Activated CD8-positive, alpha-beta T cell treated with anti-CD3 and anti-CD28 coated beads, Interleukin-2, amount 10 ng/mL, durations not matched to agents 7 days and 5 days (primary cell): ENCODE measurements around the gene MAP1LC3A. TPM values are rescaled to one million over a fixed set of nuclear protein-coding genes. Genes with fewer than 3 reads are reported as not detected.

Experiments used
- ATAC-seq: fragments of 150-1000 bp; cut with Tn5 transposase; one replicate; pipeline ENCODE4 v1.10.0; 2021; ENCODE audit warnings: moderate library complexity
- CTCF ChIA-PET: fragments of 350-600 bp; sonication (Branson Sonifier 250); formaldehyde crosslinking; loops from one replicate; lab custom pipeline; 2021; ENCODE audit warnings: antibody characterized with exemption; lab: Charles Lee
- POLR2A ChIA-PET: fragments of 350-600 bp; sonication (Branson Sonifier 250); formaldehyde crosslinking; loops from one replicate; lab custom pipeline; 2021; ENCODE audit warnings: antibody characterized with exemption; lab: Charles Lee
- DNase-seq: peaks from one replicate; pipeline ENCODE4 v3.0.0-alpha.2; 2020
- H3K27ac Mint-ChIP-seq: one replicate; pipeline ENCODE4 v1.8.0; 2021; ENCODE audit warnings: mild to moderate bottlenecking, mixed read lengths
- H3K27me3 Mint-ChIP-seq: one replicate; pipeline ENCODE4 v1.8.0; 2021; ENCODE audit warnings: low read depth, mixed read lengths
- H3K36me3 Mint-ChIP-seq: one replicate; pipeline ENCODE4 v1.8.0; 2021; ENCODE audit warnings: low read depth, mixed read lengths
- H3K4me1 Mint-ChIP-seq: one replicate; pipeline ENCODE4 v1.8.0; 2021; ENCODE audit warnings: low read depth, mixed read lengths
- H3K4me3 Mint-ChIP-seq: one replicate; pipeline ENCODE4 v1.8.0; 2021; ENCODE audit warnings: mild to moderate bottlenecking, mixed read lengths
- H3K9me3 Mint-ChIP-seq: one replicate; pipeline ENCODE4 v1.8.0; 2022; ENCODE audit warnings: mixed read lengths; ENCODE audit not compliant: insufficient read depth
- total RNA-seq, 2 experiments: library from RNA; stranded (reverse); gene quantifications; one replicate each; pipeline ENCODE4 v1.2.3, GENCODE V29; 2021

MAP1LC3A gene
- total RNA-seq, 2 experiments from 2014 or later = 1.4 to 1.6 TPM

- H3K4me1 Mint-ChIP-seq = peaks cover 22% of the 10 kb centered on the region
- H3K27me3 Mint-ChIP-seq = no peaks in the 10 kb centered on the region
- no peaks in the 10 kb centered on the region for H3K9me3 Mint-ChIP-seq
- H3K27ac Mint-ChIP-seq = peak overlapping the region; percentile 30
- CTCF ChIA-PET = interaction anchor here (2.0 kb wide), 1 partner anchor 16 kb away, joined by 8 read pairs; no protein-coding TSS in a partner anchor
- no peak for ATAC-seq
- H3K36me3 Mint-ChIP-seq = peaks cover 10% of the 10 kb centered on the region
- DNase-seq = no peak
- POLR2A ChIA-PET = no interaction called here
- no peak overlapping the region for H3K4me3 Mint-ChIP-seq
These were observed 20.0 kb downstream of the MAP1LC3A start for GRCh38 chr20:34578521-34578920.

GRCh38 chr20:34579191-34579978 lies 20.9 kb downstream of the MAP1LC3A start:
- no peak for DNase-seq
- H3K4me1 Mint-ChIP-seq = peaks cover 22% of the 10 kb centered on the region
- ChIA-PET POLR2A (interaction anchor here (0.5 kb wide), 1 partner anchor 9 kb away, joined by 3 read pairs; no protein-coding TSS in a partner anchor), CTCF (interaction anchor here (1.3 to 2.0 kb wide), 2 partner anchors 17 to 42 kb away, joined by 3 to 8 read pairs; no protein-coding TSS in a partner anchor)
- peaks cover 10% of the 10 kb centered on the region for H3K36me3 Mint-ChIP-seq
- ATAC-seq = no peak
- H3K27ac Mint-ChIP-seq = peak overlapping the region; percentile 87
- H3K4me3 Mint-ChIP-seq = no peak overlapping the region
- no peaks in the 10 kb centered on the region for H3K27me3 Mint-ChIP-seq
- H3K9me3 Mint-ChIP-seq = no peaks in the 10 kb centered on the region

GRCh38 chr20:34579979-34580940 lies 21.7 kb downstream of the MAP1LC3A start:
- no peak overlapping the region for H3K4me3 Mint-ChIP-seq
- peak; percentile 80 for ATAC-seq
- no peaks in the 10 kb centered on the region for H3K27me3 Mint-ChIP-seq
- ChIA-PET POLR2A (interaction anchor here (0.5 to 1.2 kb wide), 3 partner anchors 8 to 15 kb away, joined by 3 to 4 read pairs (median 3); no protein-coding TSS in a partner anchor), CTCF (interaction anchor here (0.9 to 2.0 kb wide), 3 partner anchors 18 to 189 kb away, joined by 3 to 8 read pairs (median 4); no protein-coding TSS in a partner anchor)
- DNase-seq = peak; percentile 44
- H3K36me3 Mint-ChIP-seq = peaks cover 12% of the 10 kb centered on the region
- H3K27ac Mint-ChIP-seq = peak overlapping the region; percentile 87
- H3K4me1 Mint-ChIP-seq = peaks cover 22% of the 10 kb centered on the region
- H3K9me3 Mint-ChIP-seq = no peaks in the 10 kb centered on the region

GRCh38 chr20:34581341-34582184 lies 23.0 kb downstream of the MAP1LC3A start:
- H3K27ac Mint-ChIP-seq = peak overlapping the region; percentile 51
- peaks cover 22% of the 10 kb centered on the region for H3K4me1 Mint-ChIP-seq
- H3K4me3 Mint-ChIP-seq = no peak overlapping the region
- ChIA-PET POLR2A (no interaction called here), CTCF (interaction anchor here (0.6 kb wide), 1 partner anchor 121 kb away, joined by 3 read pairs; no protein-coding TSS in a partner anchor)
- ATAC-seq (no peak), DNase-seq (no peak)
- H3K27me3 Mint-ChIP-seq = no peaks in the 10 kb centered on the region
- no peaks in the 10 kb centered on the region for H3K9me3 Mint-ChIP-seq
- peaks cover 12% of the 10 kb centered on the region for H3K36me3 Mint-ChIP-seq

GRCh38 chr20:34582221-34582620 lies 23.7 kb downstream of the MAP1LC3A start:
- Mint-ChIP-seq H3K27ac (peak overlapping the region; percentile 62), H3K4me1 (peaks cover 22% of the 10 kb centered on the region), H3K9me3 (no peaks in the 10 kb centered on the region), H3K4me3 (no peak overlapping the region), H3K27me3 (no peaks in the 10 kb centered on the region), H3K36me3 (peaks cover 12% of the 10 kb centered on the region)
- ChIA-PET POLR2A (no interaction called here), CTCF (interaction anchor here (2.5 kb wide), 1 partner anchor 19 kb away, joined by 6 read pairs; no protein-coding TSS in a partner anchor)
- ATAC-seq (no peak), DNase-seq (no peak)

GRCh38 chr20:34582911-34583310 lies 24.4 kb downstream of the MAP1LC3A start:
- H3K36me3 Mint-ChIP-seq = peaks cover 12% of the 10 kb centered on the region
- ATAC-seq (no peak), DNase-seq (no peak)
- no peak overlapping the region for H3K4me3 Mint-ChIP-seq
- H3K27ac Mint-ChIP-seq = no peak overlapping the region
- peaks cover 22% of the 10 kb centered on the region for H3K4me1 Mint-ChIP-seq
- POLR2A ChIA-PET = no interaction called here
- no peaks in the 10 kb centered on the region for H3K9me3 Mint-ChIP-seq
- CTCF ChIA-PET = interaction anchor here (1.3 to 2.5 kb wide), 3 partner anchors 12 to 24 kb away, joined by 5 to 6 read pairs (median 5); partner anchors contain the start of gene MAP1LC3A
- H3K27me3 Mint-ChIP-seq = no peaks in the 10 kb centered on the region

GRCh38 chr20:34583544-34583943 lies 25.0 kb downstream of the MAP1LC3A start:
- DNase-seq = no peak
- CTCF ChIA-PET = interaction anchor here (1.1 to 2.5 kb wide), 4 partner anchors 13 to 46 kb away, joined by 4 to 6 read pairs (median 5); partner anchors contain the start of gene MAP1LC3A
- H3K4me3 Mint-ChIP-seq = no peak overlapping the region

GRCh38 chr20:34585019-34585418 lies 26.5 kb downstream of the MAP1LC3A start:
- ATAC-seq (no peak), DNase-seq (no peak)
- ChIA-PET POLR2A (no interaction called here), CTCF (interaction anchor here (1.2 kb wide), 1 partner anchor 273 kb away, joined by 3 read pairs; no protein-coding TSS in a partner anchor)
- Mint-ChIP-seq H3K27me3 (no peaks in the 10 kb centered on the region), H3K4me1 (peaks cover 15% of the 10 kb centered on the region), H3K4me3 (no peak overlapping the region), H3K36me3 (peaks cover 12% of the 10 kb centered on the region), H3K9me3 (no peaks in the 10 kb centered on the region), H3K27ac (no peak overlapping the region)

More at GRCh38 chr20:34583544-34583943, 25.0 kb downstream of the MAP1LC3A start:
- no peaks in the 10 kb centered on the region for H3K9me3 Mint-ChIP-seq
- ATAC-seq = no peak
- peaks cover 12% of the 10 kb centered on the region for H3K36me3 Mint-ChIP-seq
- peaks cover 22% of the 10 kb centered on the region for H3K4me1 Mint-ChIP-seq
- POLR2A ChIA-PET = interaction anchor here (1.2 kb wide), 1 partner anchor 509 kb away, joined by 3 read pairs; the partner anchor contains the start of gene TRPC4AP
- no peak overlapping the region for H3K27ac Mint-ChIP-seq
- H3K27me3 Mint-ChIP-seq = no peaks in the 10 kb centered on the region

GRCh38 chr20:34586488-34587163 lies 28.1 kb downstream of the MAP1LC3A start:
- Mint-ChIP-seq H3K4me3 (no peak overlapping the region), H3K9me3 (no peaks in the 10 kb centered on the region), H3K27ac (no peak overlapping the region), H3K4me1 (peaks cover 4% of the 10 kb centered on the region), H3K36me3 (peaks cover 2% of the 10 kb centered on the region), H3K27me3 (no peaks in the 10 kb centered on the region)
- ChIA-PET POLR2A (no interaction called here), CTCF (no interaction called here)
- DNase-seq (no peak), ATAC-seq (no peak)
